Endothelial cell of umbilical vein (primary cell): ENCODE measurements around the gene TMEM51. TPM values are rescaled to one million over a fixed set of nuclear protein-coding genes. Genes with fewer than 3 reads are reported as not detected.

ENCODE experiments used
- BruUV-seq: library from RNA; stranded (reverse); fragments of 400-500 nt; replicated peaks from 2 replicates; lab custom pipeline; 2021; lab: Mats Ljungman, UMichigan
- CTCF ChIA-PET: fragments of 300-600, 350-600 bp; sonication (Branson Sonifier 250); formaldehyde crosslinking; loops from one replicate; lab custom pipeline; 2021; ENCODE audit warnings: antibody characterized with exemption, inconsistent platforms; lab: Charles Lee
- POLR2A ChIA-PET: fragments of 300-600, 350-600 bp; sonication (Branson Sonifier 250); formaldehyde crosslinking; loops from one replicate; lab custom pipeline; 2021; ENCODE audit warnings: antibody characterized with exemption, inconsistent platforms; lab: Charles Lee
- DNase-seq: peaks from one replicate; pipeline ENCODE4 v3.0.0-alpha.2; 2011; ENCODE audit warnings: low read depth, low spot score
- FAIRE-seq: peaks from 2 replicates; lab custom pipeline; 2011; peaks lifted over from hg19 to GRCh38; lab: Jason Lieb, UNC
- H2AFZ ChIP-seq: 2 replicates; pipeline ENCODE4 v1.6.0; 2012; ENCODE audit warnings: low read depth, low read length, control low read depth, inconsistent platforms
- H3K27ac ChIP-seq: 2 replicates; pipeline ENCODE4 v1.5.1; 2011; ENCODE audit warnings: low read depth, mild to moderate bottlenecking, control low read depth, low read length, moderate library complexity; ENCODE audit not compliant: insufficient read depth
- H3K27me3 ChIP-seq, 2 experiments: 2 replicates each; pipeline versions ENCODE4 v1.6.0 to v1.6.1; 2011; ENCODE audit warnings: low read length in 2 of 2, mixed read lengths in 1 of 2; ENCODE audit not compliant: control insufficient read depth in 2 of 2, insufficient read depth in 2 of 2
- H3K36me3 ChIP-seq, 2 experiments: 2 replicates in 1 of 2; 3 replicates in 1 of 2; pipeline ENCODE4 v1.5.1; 2011; ENCODE audit warnings: low read length in 2 of 2, mild to moderate bottlenecking in 1 of 2, moderate library complexity in 1 of 2; ENCODE audit not compliant: control insufficient read depth in 2 of 2, insufficient read depth in 2 of 2; ENCODE audit errors: extremely low read depth in 1 of 2
- H3K4me1 ChIP-seq: 3 replicates; pipeline ENCODE4 v1.5.1; 2011; ENCODE audit warnings: mild to moderate bottlenecking, low read length; ENCODE audit not compliant: control insufficient read depth, insufficient read depth; ENCODE audit errors: extremely low read depth
- H3K4me2 ChIP-seq: 2 replicates; pipeline ENCODE4 v1.6.1; 2011; ENCODE audit warnings: low read length, control low read depth, mixed read lengths; ENCODE audit not compliant: insufficient read depth
- H3K4me3 ChIP-seq, 3 experiments: fragments of 200-600 bp in 1 of 3; sonication (generic), shearing (Covaris generic) in 1 of 3; replicated peaks in 1 of 3; 2 replicates each; pipeline ENCODE4 v1.5.1; 2011 to 2016; ENCODE audit warnings: control low read depth in 3 of 3, low read length in 3 of 3, mild to moderate bottlenecking in 2 of 3, inconsistent platforms in 1 of 3, low read depth in 1 of 3, moderate library complexity in 1 of 3; ENCODE audit not compliant: insufficient read depth in 1 of 3
- H3K79me2 ChIP-seq: 2 replicates; pipeline ENCODE4 v1.6.0; 2012; ENCODE audit warnings: low read length, inconsistent platforms; ENCODE audit not compliant: control insufficient read depth, insufficient read depth
- H3K9ac ChIP-seq: replicated peaks from 2 replicates; pipeline ENCODE3; 2011; ENCODE audit warnings: low read length, control low read depth; ENCODE audit not compliant: insufficient read depth; ENCODE audit errors: extremely low read depth
- H3K9me1 ChIP-seq: replicated peaks from 3 replicates; pipeline ENCODE4 v1.6.0; 2011; ENCODE audit warnings: mild to moderate bottlenecking, low read length; ENCODE audit not compliant: control insufficient read depth, insufficient read depth; ENCODE audit errors: extremely low read depth
- H3K9me3 ChIP-seq: replicated peaks from 2 replicates; pipeline ENCODE4 v1.5.1; 2012; ENCODE audit warnings: low read length, inconsistent platforms; ENCODE audit not compliant: control insufficient read depth, insufficient read depth
- H4K20me1 ChIP-seq: replicated peaks from 2 replicates; pipeline ENCODE3; 2011; ENCODE audit warnings: mild to moderate bottlenecking, low read length; ENCODE audit not compliant: control insufficient read depth, insufficient read depth; ENCODE audit errors: extremely low read depth
- EZH2 ChIP-seq: IDR thresholded peaks from 2 replicates; pipeline ENCODE4 v1.6.1; 2012; ENCODE audit warnings: borderline replicate concordance, low read depth, mild to moderate bottlenecking, moderate library complexity, low read length, inconsistent platforms; ENCODE audit not compliant: severe bottlenecking
- FOS ChIP-seq: IDR thresholded peaks from 2 replicates; pipeline ENCODE4 v1.6.1; 2011; ENCODE audit warnings: mild to moderate bottlenecking, low read length, moderate library complexity, borderline replicate concordance; ENCODE audit not compliant: insufficient read depth
- GATA2 ChIP-seq: IDR thresholded peaks from 2 replicates; pipeline ENCODE4 v1.7.0; 2011; ENCODE audit warnings: low read depth, mild to moderate bottlenecking, moderate library complexity, mixed read lengths, low read length; ENCODE audit not compliant: insufficient read length, insufficient read depth
- JUN ChIP-seq: IDR thresholded peaks from 2 replicates; pipeline ENCODE4 v1.6.1; 2011; ENCODE audit warnings: borderline replicate concordance, low read depth; ENCODE audit not compliant: insufficient read length, insufficient read depth
- MYC ChIP-seq: IDR thresholded peaks from one replicate; pipeline ENCODE4 v1.6.1; 2011; ENCODE audit warnings: mild to moderate bottlenecking, low read depth, low read length
- POLR2A ChIP-seq: IDR thresholded peaks from 2 replicates; pipeline ENCODE4 v1.6.1; 2012; ENCODE audit warnings: low read depth, mild to moderate bottlenecking, control low read depth, low read length
- POLR2AphosphoS5 ChIP-seq: IDR thresholded peaks from 2 replicates; pipeline ENCODE4 v1.6.1; 2012; ENCODE audit warnings: low read depth, mild to moderate bottlenecking, control low read depth, low read length, moderate library complexity; ENCODE audit not compliant: insufficient read depth
- dilution Hi-C: fragments of 300-500 bp; cut with MboI; formaldehyde crosslinking; loops from one replicate; pipeline ENCODE4 v1.15.0; 2019; ENCODE audit warnings: low sequenced_read_pairs; ENCODE audit not compliant: extremely low pct_ligation_motif_present
- intact Hi-C: fragments of 100-400 bp; cut with micrococcal nuclease; formaldehyde crosslinking; loops from one replicate; pipeline ENCODE4 v1.10.0; 2022
- polyA plus RNA-seq, 4 experiments: library from polyadenylated mRNA; depleted of rRNA in 3 of 4; stranded (reverse) in 3 of 4; unstranded in 1 of 4; fragments of >200 nt; gene quantifications; 2 replicates each; pipeline versions ENCODE4 v1.2.1 to v1.2.3, GENCODE V29; 2011 to 2012; ENCODE audit warnings: missing spikeins in 1 of 4
- total RNA-seq: library from RNA; stranded (reverse); gene quantifications from 2 replicates; pipeline ENCODE4 v1.2.3, GENCODE V29; 2021
- TF ChIP-seq, protein P1 (sequence below): IDR thresholded peaks from 2 replicates; pipeline ENCODE4 v1.6.1; 2011; ENCODE audit not compliant: insufficient read depth, insufficient read length
- TF ChIP-seq, protein P2 (sequence below), 2 donors: IDR thresholded peaks; 1 replicate in 1 of 2; 2 replicates in 1 of 2; pipeline ENCODE4 v1.5.1; 2011; ENCODE audit warnings: low read length in 2 of 2, mild to moderate bottlenecking in 2 of 2, moderate library complexity in 2 of 2, control low read depth in 1 of 2, inconsistent platforms in 1 of 2, low read depth in 1 of 2; ENCODE audit not compliant: insufficient read depth in 1 of 2; ENCODE audit errors: extremely low read depth in 1 of 2

Gene TMEM51
- total and polyA plus RNA-seq, 2 donors (not counting 3 experiments of a cell fraction or from before 2014, with no cell fraction given): 13.7 to 13.9 TPM

- H2AFZ ChIP-seq: no peak overlapping the region
- ChIA-PET CTCF (no interaction called here), POLR2A (no interaction called here)
- no peak overlapping the region for H3K4me2 ChIP-seq
- no peaks in the 10 kb centered on the region for H3K9me1 ChIP-seq
- DNase-seq: peak; percentile 36
- intact Hi-C loops (no loop called here), dilution Hi-C loops (no loop called here)
- no peaks in the 10 kb centered on the region for H3K79me2 ChIP-seq
- no TSS peak for BruUV-seq
- no peaks in the 10 kb centered on the region for H3K27me3 ChIP-seq
- no peak overlapping the region for H3K4me3 ChIP-seq
- TF ChIP-seq JUN (peak; percentile 59), FOS (peak; percentile 17), MYC (no peak)
- H3K4me1 ChIP-seq: peaks cover 12% of the 10 kb centered on the region
- H3K9me3 ChIP-seq: no peaks in the 10 kb centered on the region
- no peaks in the 10 kb centered on the region for H3K36me3 ChIP-seq
- H3K9ac ChIP-seq: no peak overlapping the region
- peak; percentile 87 for FAIRE-seq
- no peak overlapping the region for H3K27ac ChIP-seq
- H4K20me1 ChIP-seq: no peaks in the 10 kb centered on the region
Measured at GRCh38 chr1:15224259-15224869, 70.8 kb downstream of the TMEM51 start.

- no peaks in the 10 kb centered on the region for H3K27me3 ChIP-seq
- H4K20me1 ChIP-seq: no peaks in the 10 kb centered on the region
- H3K4me1 ChIP-seq: peaks cover 12% of the 10 kb centered on the region
- CTCF ChIA-PET: interaction anchor here (1.0 to 1.9 kb wide), 2 partner anchors 72 to 96 kb away, joined by 4 to 8 read pairs; no protein-coding TSS in a partner anchor
- FAIRE-seq (no peak), DNase-seq (no peak)
- no peaks in the 10 kb centered on the region for H3K9me1 ChIP-seq
- H3K9ac ChIP-seq: no peak overlapping the region
- POLR2A ChIA-PET: no interaction called here
- BruUV-seq: no TSS peak
- H3K4me3 ChIP-seq: no peak overlapping the region
- no peaks in the 10 kb centered on the region for H3K36me3 ChIP-seq
- no peak overlapping the region for H2AFZ ChIP-seq
- no peaks in the 10 kb centered on the region for H3K9me3 ChIP-seq
- intact Hi-C loops (no loop called here), dilution Hi-C loops (no loop called here)
- TF ChIP-seq, protein P1, sequence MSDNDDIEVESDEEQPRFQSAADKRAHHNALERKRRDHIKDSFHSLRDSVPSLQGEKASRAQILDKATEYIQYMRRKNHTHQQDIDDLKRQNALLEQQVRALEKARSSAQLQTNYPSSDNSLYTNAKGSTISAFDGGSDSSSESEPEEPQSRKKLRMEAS: no peak
- TF ChIP-seq MYC (no peak), POLR2A (no peak), GATA2 (no peak), JUN (no peak), EZH2 (no peak), POLR2AphosphoS5 (no peak), FOS (no peak)
- TF ChIP-seq, protein P2, sequence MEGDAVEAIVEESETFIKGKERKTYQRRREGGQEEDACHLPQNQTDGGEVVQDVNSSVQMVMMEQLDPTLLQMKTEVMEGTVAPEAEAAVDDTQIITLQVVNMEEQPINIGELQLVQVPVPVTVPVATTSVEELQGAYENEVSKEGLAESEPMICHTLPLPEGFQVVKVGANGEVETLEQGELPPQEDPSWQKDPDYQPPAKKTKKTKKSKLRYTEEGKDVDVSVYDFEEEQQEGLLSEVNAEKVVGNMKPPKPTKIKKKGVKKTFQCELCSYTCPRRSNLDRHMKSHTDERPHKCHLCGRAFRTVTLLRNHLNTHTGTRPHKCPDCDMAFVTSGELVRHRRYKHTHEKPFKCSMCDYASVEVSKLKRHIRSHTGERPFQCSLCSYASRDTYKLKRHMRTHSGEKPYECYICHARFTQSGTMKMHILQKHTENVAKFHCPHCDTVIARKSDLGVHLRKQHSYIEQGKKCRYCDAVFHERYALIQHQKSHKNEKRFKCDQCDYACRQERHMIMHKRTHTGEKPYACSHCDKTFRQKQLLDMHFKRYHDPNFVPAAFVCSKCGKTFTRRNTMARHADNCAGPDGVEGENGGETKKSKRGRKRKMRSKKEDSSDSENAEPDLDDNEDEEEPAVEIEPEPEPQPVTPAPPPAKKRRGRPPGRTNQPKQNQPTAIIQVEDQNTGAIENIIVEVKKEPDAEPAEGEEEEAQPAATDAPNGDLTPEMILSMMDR (IDR thresholded peaks at IDR 0.05; ENCODE audit: extremely low read depth in 1 of 2, insufficient read depth in 1 of 2, low read depth in 1 of 2, low read length in 2 of 2): no peak
- no peak overlapping the region for H3K4me2 ChIP-seq
- H3K79me2 ChIP-seq: no peaks in the 10 kb centered on the region
- no peak overlapping the region for H3K27ac ChIP-seq
Measured at GRCh38 chr1:15224974-15225373, 71.4 kb downstream of the TMEM51 start.
